B cell (primary cell): ENCODE data around the gene FILIP1. TPM values are rescaled to one million over a fixed set of nuclear protein-coding genes. Genes with fewer than 3 reads are reported as not detected.
A peak's percentile ranks its signal among the peaks of the same experiment; 100 is the strongest.

ENCODE experiments used
- ATAC-seq: fragments of 200-7000 bp; cut with Tn5 transposase; one replicate; pipeline ENCODE4 v1.10.0; 2021; ENCODE audit warnings: low read depth, mild to moderate bottlenecking, moderate number of reproducible peaks, moderate library complexity
- CTCF ChIA-PET: fragments of 350-600 bp; sonication (Branson Sonifier 250); formaldehyde crosslinking; loops from one replicate; lab custom pipeline; 2021; ENCODE audit warnings: antibody characterized with exemption, inconsistent platforms; lab: Charles Lee
- POLR2A ChIA-PET: fragments of 350-600 bp; sonication (Branson Sonifier 250); formaldehyde crosslinking; loops from one replicate; lab custom pipeline; 2021; ENCODE audit warnings: antibody characterized with exemption; lab: Charles Lee
- DNase-seq: peaks from one replicate; pipeline ENCODE4 v3.0.0; 2013
- H2AFZ ChIP-seq: 2 replicates; pipeline ENCODE4 v1.6.1; 2012; ENCODE audit warnings: mild to moderate bottlenecking, low read depth, low read length; ENCODE audit not compliant: insufficient read depth, poor library complexity, severe bottlenecking
- H3K27ac ChIP-seq, 2 donors: 1 replicate in 1 of 2; 2 replicates in 1 of 2; pipeline ENCODE4 v1.5.1; 2012 to 2013; ENCODE audit warnings: low read length in 2 of 2, mild to moderate bottlenecking in 2 of 2, moderate library complexity in 1 of 2
- H3K27me3 ChIP-seq, 4 experiments: fragments of 200-600 bp in 1 of 4; sonication (generic) in 1 of 4; replicated peaks in 1 of 4; 1 replicate in 2 of 4; 2 replicates in 2 of 4; pipeline versions ENCODE4 v1.6.1 to v1.7.0; 2013 to 2016; ENCODE audit warnings: low read length in 3 of 4, mild to moderate bottlenecking in 2 of 4, mixed read lengths in 1 of 4, moderate library complexity in 1 of 4; ENCODE audit not compliant: insufficient read depth in 4 of 4, control insufficient read depth in 3 of 4; ENCODE audit errors: control extremely low read depth in 1 of 4
- H3K36me3 ChIP-seq, 2 experiments: replicated peaks in 1 of 2; 1 replicate in 1 of 2; 2 replicates in 1 of 2; pipeline versions ENCODE4 v1.6.1 to v1.7.1; 2013; ENCODE audit warnings: low read length in 1 of 2; ENCODE audit not compliant: insufficient read depth in 2 of 2, control insufficient read depth in 1 of 2; ENCODE audit errors: control extremely low read depth in 1 of 2, extremely low read depth in 1 of 2
- H3K4me1 ChIP-seq, 2 donors: fragments of 200-600 bp in 1 of 2; sonication (generic) in 1 of 2; 1 replicate in 1 of 2; 2 replicates in 1 of 2; pipeline versions ENCODE4 v1.5.1 to v1.6.1; 2013 to 2017; ENCODE audit warnings: low read length in 2 of 2; ENCODE audit not compliant: control insufficient read depth in 2 of 2, insufficient read depth in 2 of 2
- H3K4me2 ChIP-seq: replicated peaks from 2 replicates; pipeline ENCODE3; 2012; ENCODE audit warnings: mild to moderate bottlenecking, low read depth, low read length; ENCODE audit not compliant: poor library complexity, severe bottlenecking
- H3K4me3 ChIP-seq, 5 experiments: fragments of 200-600 bp in 1 of 5; sonication (generic) in 1 of 5; 1 replicate in 3 of 5; 2 replicates in 2 of 5; pipeline versions ENCODE4 v1.5.1 to v1.7.0; 2011 to 2016; ENCODE audit warnings: low read length in 4 of 5, mild to moderate bottlenecking in 4 of 5, low read depth in 2 of 5, control low read depth in 1 of 5, moderate library complexity in 1 of 5; ENCODE audit not compliant: insufficient read depth in 1 of 5; ENCODE audit errors: control extremely low read depth in 1 of 5, extremely low read depth in 1 of 5
- H3K79me2 ChIP-seq: fragments of 200-600 bp; sonication (generic); one replicate; pipeline ENCODE4 v1.6.0; 2016; ENCODE audit warnings: low read length; ENCODE audit not compliant: control insufficient read depth, insufficient read depth
- H3K9ac ChIP-seq: fragments of 200-600 bp; sonication (generic); 2 replicates; pipeline ENCODE4 v1.6.1; 2017; ENCODE audit warnings: mild to moderate bottlenecking, low read length, moderate library complexity
- H3K9me3 ChIP-seq, 3 donors: one replicate each; pipeline versions ENCODE4 v1.6.1 to v1.7.1; 2013; ENCODE audit warnings: low read length in 2 of 3; ENCODE audit not compliant: control insufficient read depth in 2 of 3, insufficient read depth in 1 of 3; ENCODE audit errors: control extremely low read depth in 1 of 3
- H4K20me1 ChIP-seq: 2 replicates; pipeline ENCODE4 v1.6.0; 2012; ENCODE audit warnings: mild to moderate bottlenecking, low read length; ENCODE audit not compliant: insufficient read depth, control insufficient read depth, poor library complexity, severe bottlenecking
- H3K27ac Mint-ChIP-seq: one replicate; pipeline ENCODE4 v1.8.0; 2021; ENCODE audit warnings: mixed read lengths
- H3K27me3 Mint-ChIP-seq: one replicate; pipeline ENCODE4 v1.8.0; 2021; ENCODE audit warnings: mixed read lengths
- H3K4me1 Mint-ChIP-seq: one replicate; pipeline ENCODE4 v1.8.0; 2021; ENCODE audit warnings: mixed read lengths
- H3K4me3 Mint-ChIP-seq: one replicate; pipeline ENCODE4 v1.8.0; 2021; ENCODE audit warnings: mixed read lengths
- H3K9me3 Mint-ChIP-seq: one replicate; pipeline ENCODE4 v1.8.0; 2022; ENCODE audit warnings: mixed read lengths; ENCODE audit not compliant: insufficient read depth
- EZH2 ChIP-seq: IDR thresholded peaks from 2 replicates; pipeline ENCODE4 v1.6.1; 2012; ENCODE audit warnings: borderline replicate concordance, low read depth, mild to moderate bottlenecking, moderate library complexity, low read length; ENCODE audit not compliant: insufficient read depth, poor library complexity, severe bottlenecking
- whole genome bisulfite sequencing: methylation state at CpG from one replicate; pipeline ENCODE4 v1.1.5; 2013; ENCODE audit warnings: missing lambda C conversion rate; ENCODE audit not compliant: insufficient coverage; 5-methylcytosine and 5-hydroxymethylcytosine counted together
- intact Hi-C: fragments of 100-400 bp; cut with micrococcal nuclease; formaldehyde crosslinking; loops from one replicate; pipeline ENCODE4 v1.10.0; 2022
- polyA plus RNA-seq: library from polyadenylated mRNA; depleted of rRNA; stranded (reverse); fragments of >200 nt; gene quantifications from 2 replicates; pipeline ENCODE4 v1.2.3, GENCODE V29; 2012
- total RNA-seq, 2 donors: library from RNA; stranded (reverse); fragments of 120-200 nt in 1 of 2; gene quantifications; 1 replicate in 1 of 2; 2 replicates in 1 of 2; pipeline versions ENCODE4 v1.2.3 to v1.2.4, GENCODE V29; 2013 to 2022
- TF ChIP-seq, protein P1 (sequence below): fragments of 200-600 bp; IDR thresholded peaks from one replicate; pipeline ENCODE4 v1.8.0; 2022; ENCODE audit warnings: antibody characterized with exemption, mild to moderate bottlenecking

Gene FILIP1
- total and polyA plus RNA-seq, 2 donors (not counting 1 experiment from before 2014, with no cell fraction given) = not detected

- Histone ChIP-seq H4K20me1 (peaks cover 33% of the 10 kb centered on the region), H3K4me2 (no peak overlapping the region), H3K9me3 (no peaks in the 10 kb centered on the region), H3K27me3 (no peaks in the 10 kb centered on the region), H3K27ac (peak overlapping the region in 1 of 2 donors; percentile 8), H3K4me3 (no peak overlapping the region), H3K4me1 (peaks cover 0 to 3% of the 10 kb centered on the region in 2 donors), H3K9ac (no peak overlapping the region), H3K79me2 (peaks cover 62% of the 10 kb centered on the region), H2AFZ (no peak overlapping the region), H3K36me3 (peaks cover 0 to 3% of the 10 kb centered on the region in 2 experiments)
- TF ChIP-seq EZH2 = no peak
- TF ChIP-seq, protein P1, sequence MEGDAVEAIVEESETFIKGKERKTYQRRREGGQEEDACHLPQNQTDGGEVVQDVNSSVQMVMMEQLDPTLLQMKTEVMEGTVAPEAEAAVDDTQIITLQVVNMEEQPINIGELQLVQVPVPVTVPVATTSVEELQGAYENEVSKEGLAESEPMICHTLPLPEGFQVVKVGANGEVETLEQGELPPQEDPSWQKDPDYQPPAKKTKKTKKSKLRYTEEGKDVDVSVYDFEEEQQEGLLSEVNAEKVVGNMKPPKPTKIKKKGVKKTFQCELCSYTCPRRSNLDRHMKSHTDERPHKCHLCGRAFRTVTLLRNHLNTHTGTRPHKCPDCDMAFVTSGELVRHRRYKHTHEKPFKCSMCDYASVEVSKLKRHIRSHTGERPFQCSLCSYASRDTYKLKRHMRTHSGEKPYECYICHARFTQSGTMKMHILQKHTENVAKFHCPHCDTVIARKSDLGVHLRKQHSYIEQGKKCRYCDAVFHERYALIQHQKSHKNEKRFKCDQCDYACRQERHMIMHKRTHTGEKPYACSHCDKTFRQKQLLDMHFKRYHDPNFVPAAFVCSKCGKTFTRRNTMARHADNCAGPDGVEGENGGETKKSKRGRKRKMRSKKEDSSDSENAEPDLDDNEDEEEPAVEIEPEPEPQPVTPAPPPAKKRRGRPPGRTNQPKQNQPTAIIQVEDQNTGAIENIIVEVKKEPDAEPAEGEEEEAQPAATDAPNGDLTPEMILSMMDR = no peak
- DNase-seq (peak; percentile 6), ATAC-seq (no peak)
- H3K27me3 Mint-ChIP-seq = no peaks in the 10 kb centered on the region
- peaks cover 44% of the 10 kb centered on the region for H3K4me1 Mint-ChIP-seq
- peak overlapping the region; percentile 38 for H3K27ac Mint-ChIP-seq
- H3K9me3 Mint-ChIP-seq = no peaks in the 10 kb centered on the region
- CTCF ChIA-PET = no interaction called here
- 80% methylated on average over 1 of the region's 4 CpGs for WGBS
- POLR2A ChIA-PET = no interaction called here
- intact Hi-C loops = no loop called here
- H3K4me3 Mint-ChIP-seq = no peak overlapping the region
Measured at GRCh38 chr6:75273009-75273408, 220.6 kb downstream of the FILIP1 start.

GRCh38 chr6:75272145-75272840, 221.3 kb downstream of the FILIP1 start:
- H3K27me3 Mint-ChIP-seq = no peaks in the 10 kb centered on the region
- Histone ChIP-seq H3K9ac (no peak overlapping the region), H3K27ac (peak overlapping the region in 1 of 2 donors; percentile 8), H4K20me1 (peaks cover 35% of the 10 kb centered on the region), H3K9me3 (no peaks in the 10 kb centered on the region), H2AFZ (no peak overlapping the region), H3K36me3 (peaks cover 0 to 3% of the 10 kb centered on the region in 2 experiments), H3K79me2 (peaks cover 58% of the 10 kb centered on the region), H3K27me3 (no peaks in the 10 kb centered on the region), H3K4me2 (no peak overlapping the region), H3K4me3 (no peak overlapping the region), H3K4me1 (peaks cover 0 to 3% of the 10 kb centered on the region in 2 donors)
- peaks cover 48% of the 10 kb centered on the region for H3K4me1 Mint-ChIP-seq
- no peak overlapping the region for H3K4me3 Mint-ChIP-seq
- no peak overlapping the region for H3K27ac Mint-ChIP-seq
- POLR2A ChIA-PET = no interaction called here
- DNase-seq (no peak), ATAC-seq (no peak)
- WGBS = 92% methylated on average over 2 of the region's 5 CpGs
- TF ChIP-seq, protein P1 = no peak
- no peak for TF ChIP-seq EZH2
- CTCF ChIA-PET = interaction anchor here (1.0 kb wide), 1 partner anchor 10 kb away, joined by 4 read pairs; no protein-coding TSS in a partner anchor
- no peaks in the 10 kb centered on the region for H3K9me3 Mint-ChIP-seq
- intact Hi-C loops = no loop called here
